SKM-1 treated with dmso at 0.1 percent for 144 hours (cell line): Measurements from ENCODE around the gene PSME4.

Experiments used
- DNase-seq: peaks from one replicate; lab custom pipeline; 2025; ENCODE audit not compliant: unreplicated experiment; lab: John Stamatoyannopoulos, UW

Gene PSME4, protein sequence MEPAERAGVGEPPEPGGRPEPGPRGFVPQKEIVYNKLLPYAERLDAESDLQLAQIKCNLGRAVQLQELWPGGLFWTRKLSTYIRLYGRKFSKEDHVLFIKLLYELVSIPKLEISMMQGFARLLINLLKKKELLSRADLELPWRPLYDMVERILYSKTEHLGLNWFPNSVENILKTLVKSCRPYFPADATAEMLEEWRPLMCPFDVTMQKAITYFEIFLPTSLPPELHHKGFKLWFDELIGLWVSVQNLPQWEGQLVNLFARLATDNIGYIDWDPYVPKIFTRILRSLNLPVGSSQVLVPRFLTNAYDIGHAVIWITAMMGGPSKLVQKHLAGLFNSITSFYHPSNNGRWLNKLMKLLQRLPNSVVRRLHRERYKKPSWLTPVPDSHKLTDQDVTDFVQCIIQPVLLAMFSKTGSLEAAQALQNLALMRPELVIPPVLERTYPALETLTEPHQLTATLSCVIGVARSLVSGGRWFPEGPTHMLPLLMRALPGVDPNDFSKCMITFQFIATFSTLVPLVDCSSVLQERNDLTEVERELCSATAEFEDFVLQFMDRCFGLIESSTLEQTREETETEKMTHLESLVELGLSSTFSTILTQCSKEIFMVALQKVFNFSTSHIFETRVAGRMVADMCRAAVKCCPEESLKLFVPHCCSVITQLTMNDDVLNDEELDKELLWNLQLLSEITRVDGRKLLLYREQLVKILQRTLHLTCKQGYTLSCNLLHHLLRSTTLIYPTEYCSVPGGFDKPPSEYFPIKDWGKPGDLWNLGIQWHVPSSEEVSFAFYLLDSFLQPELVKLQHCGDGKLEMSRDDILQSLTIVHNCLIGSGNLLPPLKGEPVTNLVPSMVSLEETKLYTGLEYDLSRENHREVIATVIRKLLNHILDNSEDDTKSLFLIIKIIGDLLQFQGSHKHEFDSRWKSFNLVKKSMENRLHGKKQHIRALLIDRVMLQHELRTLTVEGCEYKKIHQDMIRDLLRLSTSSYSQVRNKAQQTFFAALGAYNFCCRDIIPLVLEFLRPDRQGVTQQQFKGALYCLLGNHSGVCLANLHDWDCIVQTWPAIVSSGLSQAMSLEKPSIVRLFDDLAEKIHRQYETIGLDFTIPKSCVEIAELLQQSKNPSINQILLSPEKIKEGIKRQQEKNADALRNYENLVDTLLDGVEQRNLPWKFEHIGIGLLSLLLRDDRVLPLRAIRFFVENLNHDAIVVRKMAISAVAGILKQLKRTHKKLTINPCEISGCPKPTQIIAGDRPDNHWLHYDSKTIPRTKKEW (N-terminal part only)

DNA sequence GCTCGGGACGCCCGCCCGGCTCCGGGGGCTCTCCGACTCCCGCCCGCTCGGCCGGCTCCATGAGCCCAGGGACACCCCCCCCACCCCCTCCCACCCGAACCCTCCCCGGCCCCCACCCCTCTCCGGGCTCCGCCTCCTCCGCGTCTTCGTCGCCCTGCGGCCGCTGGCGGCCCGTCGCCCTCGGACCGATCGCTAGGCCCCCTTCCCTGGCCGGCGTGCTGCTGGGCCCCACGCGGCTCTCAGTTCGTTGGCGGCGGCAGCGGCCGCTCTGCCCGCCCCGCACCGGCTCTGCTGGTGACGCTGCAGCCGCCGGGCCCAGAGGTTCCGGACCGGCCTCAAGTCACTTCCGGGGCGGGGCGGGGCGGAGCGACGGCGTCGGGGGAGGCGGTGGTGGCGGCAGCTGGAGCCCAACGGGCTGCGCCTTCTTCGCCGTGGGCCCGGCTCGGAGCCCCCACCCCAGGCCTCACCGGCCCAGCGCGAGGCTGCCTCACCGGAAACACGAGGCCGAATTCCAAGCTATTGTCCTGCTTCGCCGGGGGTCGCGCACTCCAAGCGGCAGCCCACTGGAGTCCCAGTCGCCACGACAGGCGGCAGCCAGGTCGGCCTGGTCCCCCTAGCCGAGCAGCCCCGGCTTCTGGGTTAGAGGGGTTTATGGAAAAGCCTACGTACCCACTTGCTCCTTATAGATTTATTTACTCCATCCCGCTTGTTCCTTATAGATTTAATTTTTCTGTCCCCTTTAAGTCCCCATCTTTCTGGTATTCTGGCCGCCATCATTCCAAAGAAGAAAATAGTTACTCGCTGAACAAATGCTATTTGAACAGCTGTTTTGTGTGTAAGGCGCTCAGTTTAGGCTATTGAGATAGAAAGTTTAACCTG lies at the start of gene PSME4:
PSME4 (minus strand) TSS at position 270 of the 879 bp plus-strand sequence; CDS start at position 61, 209 bp downstream.
- peak; percentile 53 for DNase-seq

DNA sequence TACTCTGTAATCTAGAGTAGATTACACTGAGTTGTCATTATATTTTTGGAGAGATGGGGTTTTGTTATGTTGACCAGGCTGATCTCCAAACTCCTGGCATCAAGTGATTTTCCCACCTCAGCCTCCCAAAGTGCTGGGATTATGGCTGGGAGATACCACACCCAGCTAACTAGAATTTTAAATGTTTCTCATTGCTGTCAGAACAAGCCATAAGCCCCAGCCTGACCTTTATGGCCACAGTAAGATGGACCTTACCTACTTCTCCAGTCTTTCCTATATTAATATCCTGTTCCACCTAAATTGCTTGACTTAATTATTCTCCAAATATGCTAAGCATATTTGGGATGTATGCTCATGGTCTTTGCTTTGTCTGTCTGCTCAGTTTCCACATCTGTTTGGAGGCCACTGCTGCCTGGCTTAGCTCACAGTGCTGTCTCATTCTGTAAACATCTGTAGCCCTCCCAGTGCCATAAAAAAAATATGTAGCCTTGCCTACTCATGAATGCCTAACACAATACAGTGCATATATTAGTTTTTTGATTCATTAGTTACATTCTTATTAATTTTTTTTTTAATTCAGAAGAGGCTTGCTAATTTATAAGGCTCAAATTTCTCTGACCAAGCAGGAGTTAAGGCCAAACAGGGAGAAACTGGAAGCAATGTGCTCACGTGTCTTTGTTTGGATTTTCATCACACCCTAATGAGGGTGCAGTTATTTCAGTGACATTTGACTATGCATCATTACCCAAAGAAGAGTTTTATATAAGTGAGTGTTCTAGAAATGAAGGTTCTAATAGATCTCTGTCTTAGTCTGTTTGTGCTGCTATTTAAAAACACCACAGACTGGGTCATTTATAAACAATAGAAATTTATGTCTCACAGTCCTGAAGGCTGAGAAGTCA lies 45.3 kb upstream of the PSME4 start:
- no peak for DNase-seq

DNA sequence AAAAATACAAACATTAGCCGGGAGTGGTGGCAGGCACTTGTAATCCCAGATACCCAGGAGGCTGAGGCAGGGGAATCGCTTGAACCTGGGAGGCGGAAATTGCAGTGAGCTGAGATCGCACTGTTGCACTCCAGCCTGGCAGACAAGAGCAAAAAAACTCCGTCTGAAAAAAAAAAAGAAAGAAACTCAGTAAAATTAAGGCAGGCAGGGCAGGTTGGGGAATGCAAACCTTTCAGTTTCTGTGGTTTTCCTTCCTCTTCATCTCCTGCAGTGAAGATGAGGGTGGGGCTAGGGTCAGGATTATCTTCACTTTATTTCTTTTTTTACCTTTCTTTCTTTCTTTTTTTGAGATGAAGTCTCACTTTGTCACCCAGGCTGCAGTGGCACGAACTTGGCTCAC lies 43.2 kb upstream of the PSME4 start:
- DNase-seq: no peak

DNA sequence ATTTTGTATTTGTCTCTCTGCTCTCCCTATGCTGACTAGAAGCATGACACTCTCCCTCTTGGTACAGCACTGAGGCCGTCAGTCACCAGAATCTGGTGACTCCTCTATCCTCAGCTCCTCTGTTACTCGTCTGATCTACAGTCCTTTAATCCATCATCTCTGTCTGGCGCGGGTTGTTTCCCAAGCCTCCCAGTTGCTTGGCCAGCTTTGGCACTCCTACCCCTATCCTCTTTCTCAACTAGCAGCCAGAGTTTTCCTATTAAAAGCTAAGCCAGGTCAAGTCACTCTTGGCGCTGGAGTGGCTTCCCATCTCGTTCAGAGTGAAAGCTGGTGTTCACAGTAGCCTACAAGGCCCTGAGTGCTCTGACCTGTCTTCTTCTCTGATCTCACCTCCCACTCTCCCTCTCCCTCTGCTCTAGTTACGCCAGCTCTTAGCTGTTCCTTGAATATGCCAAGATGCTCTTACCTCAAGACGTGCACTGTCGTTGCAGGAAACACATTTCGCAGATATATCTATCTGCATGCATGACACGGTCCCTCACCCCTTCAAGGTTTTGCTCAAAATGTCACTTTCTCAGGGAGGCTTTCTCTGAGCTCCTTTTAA lies 41.8 kb upstream of the PSME4 start:
- DNase-seq: no peak

DNA sequence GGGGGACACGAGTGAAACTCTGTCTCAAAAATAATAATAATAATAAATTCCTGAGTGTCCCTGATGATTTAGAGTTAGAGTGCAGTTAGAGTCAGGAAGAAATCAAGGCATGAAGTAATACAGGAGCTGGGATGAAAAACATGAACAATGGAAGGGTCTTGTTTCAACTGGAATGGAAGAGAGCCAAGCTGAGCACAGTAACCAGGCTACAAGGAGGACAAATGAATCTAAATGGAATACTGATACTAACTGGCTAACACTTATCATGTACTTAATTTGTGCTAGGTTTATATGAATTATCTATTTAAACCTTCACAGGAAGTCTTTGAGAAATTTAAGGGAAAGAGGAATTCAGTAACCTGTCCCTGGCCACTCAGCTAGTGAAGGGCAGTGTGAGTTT lies 38.8 kb upstream of the PSME4 start:
- DNase-seq: no peak

DNA sequence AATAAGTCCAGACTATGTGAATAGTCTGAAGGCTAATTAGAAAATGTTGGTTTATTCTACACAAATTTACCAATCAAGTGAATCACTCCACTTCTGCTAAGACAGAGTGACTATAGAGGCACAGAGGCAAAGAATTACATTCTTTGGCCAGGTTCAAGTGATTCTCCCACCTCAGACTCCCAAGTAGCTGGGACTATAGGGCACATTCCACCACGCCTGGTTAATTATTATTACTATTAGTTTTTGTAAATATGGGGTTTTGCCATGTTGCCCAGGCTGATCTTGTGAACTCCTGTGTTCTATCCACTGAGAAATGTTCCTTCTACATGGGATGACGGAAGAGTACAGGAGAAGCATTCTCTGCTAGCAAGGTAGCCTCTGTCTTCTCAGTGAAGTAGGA lies 37.6 kb upstream of the PSME4 start:
- DNase-seq: no peak

DNA sequence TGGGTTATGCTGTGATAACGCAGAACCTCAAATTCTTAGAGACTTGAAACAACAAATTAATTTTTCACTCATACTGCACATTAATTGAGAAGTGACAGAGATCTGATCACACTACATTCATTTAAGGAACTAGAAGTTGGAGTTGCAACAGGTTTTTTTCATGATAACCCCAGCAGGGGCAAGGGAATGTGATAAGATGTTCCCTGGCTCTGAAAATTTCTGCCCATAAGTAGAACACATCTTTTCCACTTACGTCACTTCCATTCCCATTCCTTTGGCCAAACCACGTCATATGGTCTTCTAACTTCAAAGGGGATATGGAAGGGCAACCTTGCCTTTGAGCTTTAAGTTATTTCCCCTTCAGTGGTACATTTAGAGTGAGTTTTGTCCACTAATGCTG lies 29.7 kb upstream of the PSME4 start:
- no peak for DNase-seq

DNA sequence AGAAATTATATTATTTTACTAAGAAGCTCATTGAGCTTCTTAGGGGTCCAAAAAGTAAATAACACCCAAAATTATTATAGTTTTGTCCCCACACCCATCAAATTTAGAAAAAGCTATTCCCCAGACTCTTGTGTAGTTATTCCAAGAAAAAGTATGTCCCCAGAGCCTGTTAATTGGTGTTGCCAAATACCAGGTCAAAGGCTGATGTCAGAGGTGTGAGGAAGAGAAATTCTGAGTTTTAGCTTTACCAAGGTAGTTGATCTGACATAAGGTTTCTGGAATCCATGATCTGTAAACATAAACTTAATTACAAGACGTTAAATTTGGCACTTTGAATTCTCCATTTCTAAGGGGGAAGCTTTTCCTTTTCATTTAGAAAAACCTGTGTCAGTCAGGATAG lies 29.3 kb upstream of the PSME4 start:
- no peak for DNase-seq

DNA sequence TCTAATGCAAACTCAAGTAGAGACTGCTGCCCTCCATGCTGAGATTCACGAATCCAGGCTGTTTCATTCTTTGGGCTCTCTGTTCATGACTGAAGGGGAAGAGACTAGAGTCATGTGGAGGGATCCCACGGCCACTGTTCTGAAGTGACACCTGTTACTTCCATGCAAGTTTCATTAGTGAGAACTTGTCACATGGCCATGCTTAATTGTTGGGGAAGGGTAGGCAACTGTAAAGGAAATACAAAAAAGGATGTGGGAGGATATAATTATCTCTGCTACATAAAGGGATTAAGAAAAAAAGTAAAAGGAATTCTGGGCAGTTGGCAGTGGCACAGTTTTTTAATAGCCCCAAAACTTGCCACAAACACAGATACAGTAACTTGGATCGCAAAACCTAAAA lies 28.0 kb upstream of the PSME4 start:
- no peak for DNase-seq

DNA sequence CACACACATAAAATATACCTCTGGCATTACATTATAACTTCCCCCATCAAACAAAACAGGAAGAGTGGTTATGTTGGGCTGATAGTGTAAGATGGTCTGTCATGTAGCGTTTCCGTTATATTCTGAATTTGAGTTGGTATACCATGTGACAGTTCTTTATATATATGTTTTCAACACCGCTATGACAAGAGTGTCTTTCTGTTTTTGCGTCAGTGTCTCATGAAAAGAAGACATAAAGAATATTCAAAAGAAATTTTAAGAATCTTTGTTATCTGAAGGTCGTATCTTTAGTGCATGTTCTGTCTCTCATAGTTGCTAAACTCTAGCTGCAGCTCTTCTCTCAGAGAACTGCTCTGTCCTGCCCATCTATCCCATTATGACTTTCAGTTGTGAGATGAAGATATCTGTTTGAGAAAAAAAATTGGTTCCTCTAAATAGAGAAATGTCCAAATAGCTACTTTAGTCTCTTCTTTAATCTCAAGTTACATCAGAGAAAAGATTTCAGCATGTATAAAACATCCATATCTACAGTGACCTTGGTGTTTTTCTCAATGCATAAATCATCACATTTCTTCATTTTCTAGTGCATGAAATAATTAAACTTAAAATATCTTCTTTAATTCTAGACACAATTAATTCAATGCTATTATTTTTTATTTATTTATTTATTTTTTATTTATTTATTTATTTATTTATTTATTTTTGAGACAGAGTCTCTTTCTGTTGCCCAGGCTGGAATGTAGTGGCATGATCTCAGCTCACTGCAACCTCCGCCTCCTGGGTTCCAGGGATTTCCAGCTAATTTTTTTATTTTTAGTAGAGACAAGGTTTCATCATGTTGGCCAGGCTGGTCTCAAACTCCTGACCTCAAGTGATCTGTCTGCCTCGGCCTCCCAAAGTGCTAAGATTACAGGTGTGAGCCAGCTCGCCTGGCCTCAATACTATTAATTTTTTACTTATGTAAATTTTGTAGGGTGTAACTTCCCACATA lies 24.3 kb upstream of the PSME4 start:
- DNase-seq: no peak

DNA sequence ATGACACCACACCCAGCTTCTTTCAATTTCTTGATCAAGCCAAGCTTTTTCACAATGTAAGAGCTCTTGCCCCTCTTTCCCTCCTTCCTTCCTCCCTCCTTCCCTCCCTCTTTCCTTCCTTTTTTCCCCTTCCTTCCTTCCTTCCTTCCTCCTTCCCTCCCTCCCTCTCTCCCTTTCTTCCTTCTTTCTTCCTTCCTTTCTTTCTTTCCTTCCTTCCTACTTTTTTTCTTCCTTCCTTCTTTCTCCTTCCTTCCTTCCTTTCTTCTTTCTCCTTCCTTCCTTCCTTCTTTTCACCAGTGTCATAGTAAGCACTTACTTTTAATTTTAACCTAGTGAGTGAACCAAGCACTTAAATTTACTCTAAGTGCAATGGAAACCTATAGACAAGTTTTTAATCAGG lies 21.2 kb upstream of the PSME4 start:
- no peak for DNase-seq

DNA sequence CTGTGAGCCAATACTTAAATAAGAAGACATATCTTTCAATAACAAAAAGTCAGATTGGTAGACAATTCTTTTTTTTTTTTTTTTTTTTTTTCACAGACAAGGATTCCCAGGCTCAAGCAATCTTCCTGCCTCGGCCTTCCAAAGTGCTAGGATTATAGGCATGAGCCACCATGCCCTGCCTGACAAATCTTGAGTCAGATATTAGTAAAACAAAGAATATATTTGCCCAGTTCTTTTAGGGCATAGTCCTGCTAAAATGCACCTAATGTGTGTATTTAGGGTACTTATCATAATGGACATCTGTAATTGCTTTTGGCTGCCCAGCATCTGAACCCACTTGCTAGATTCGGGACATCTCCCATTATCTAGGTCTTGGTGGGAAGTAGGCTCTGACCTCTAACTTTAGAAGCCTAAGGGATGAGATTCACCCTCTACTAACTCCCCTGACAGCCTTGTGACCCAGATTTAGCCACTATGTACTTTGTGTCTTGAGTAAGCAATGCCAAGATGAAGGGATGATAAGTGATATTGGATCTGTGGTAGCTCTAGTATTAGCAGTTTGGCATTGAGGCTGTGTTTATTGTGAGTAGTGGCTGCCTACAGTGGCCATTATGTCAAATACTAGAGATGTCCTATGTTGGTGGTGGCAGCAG lies 18.5 kb upstream of the PSME4 start:
- DNase-seq: no peak

DNA sequence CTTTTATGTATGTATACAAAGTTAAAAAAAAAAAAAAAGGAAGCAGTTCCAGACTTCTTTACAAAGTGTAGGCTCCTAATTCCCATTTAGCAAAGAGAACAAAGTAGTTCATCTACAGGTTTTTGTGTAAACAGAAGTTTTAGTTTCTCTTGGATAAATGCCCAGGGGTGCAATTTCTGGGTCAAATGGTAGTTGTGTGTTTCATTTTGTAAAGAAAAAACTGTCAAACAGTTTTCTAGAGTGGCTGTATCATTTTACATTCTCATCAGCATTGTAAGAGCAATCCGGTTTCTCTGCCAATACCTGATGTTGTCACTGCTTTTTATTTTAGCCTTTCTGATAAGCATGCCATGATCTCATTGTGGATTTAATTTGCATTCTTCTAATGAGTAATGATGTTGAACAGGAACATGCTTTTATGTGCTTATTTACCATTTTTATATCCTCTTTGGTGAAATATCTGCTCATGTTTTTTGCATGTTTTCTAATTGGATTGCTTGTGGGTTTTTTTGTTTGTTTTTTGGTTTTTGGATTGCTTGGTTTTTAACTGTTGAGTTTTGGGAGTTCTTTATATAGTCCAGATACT lies 16.6 kb upstream of the PSME4 start:
- no peak for DNase-seq

DNA sequence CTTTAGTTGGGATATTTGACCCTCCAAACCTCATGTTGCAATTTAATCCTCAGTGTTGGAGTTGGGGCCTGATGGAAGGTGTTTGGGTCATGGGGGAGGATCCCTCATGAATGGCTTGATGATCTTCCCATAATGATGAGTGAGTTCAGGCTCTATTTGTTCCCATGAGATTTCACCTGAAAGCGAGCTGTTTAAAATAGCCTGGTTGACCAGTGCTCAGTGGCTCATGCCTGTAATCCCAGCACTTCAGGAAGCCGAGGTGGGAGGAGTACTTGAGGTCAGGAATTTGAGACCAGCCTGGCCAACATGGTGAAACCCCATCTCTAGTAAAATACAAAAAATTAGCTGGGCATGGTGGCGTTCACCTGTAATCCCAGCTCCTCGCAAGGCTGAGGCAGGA lies 14.9 kb upstream of the PSME4 start:
- no peak for DNase-seq

DNA sequence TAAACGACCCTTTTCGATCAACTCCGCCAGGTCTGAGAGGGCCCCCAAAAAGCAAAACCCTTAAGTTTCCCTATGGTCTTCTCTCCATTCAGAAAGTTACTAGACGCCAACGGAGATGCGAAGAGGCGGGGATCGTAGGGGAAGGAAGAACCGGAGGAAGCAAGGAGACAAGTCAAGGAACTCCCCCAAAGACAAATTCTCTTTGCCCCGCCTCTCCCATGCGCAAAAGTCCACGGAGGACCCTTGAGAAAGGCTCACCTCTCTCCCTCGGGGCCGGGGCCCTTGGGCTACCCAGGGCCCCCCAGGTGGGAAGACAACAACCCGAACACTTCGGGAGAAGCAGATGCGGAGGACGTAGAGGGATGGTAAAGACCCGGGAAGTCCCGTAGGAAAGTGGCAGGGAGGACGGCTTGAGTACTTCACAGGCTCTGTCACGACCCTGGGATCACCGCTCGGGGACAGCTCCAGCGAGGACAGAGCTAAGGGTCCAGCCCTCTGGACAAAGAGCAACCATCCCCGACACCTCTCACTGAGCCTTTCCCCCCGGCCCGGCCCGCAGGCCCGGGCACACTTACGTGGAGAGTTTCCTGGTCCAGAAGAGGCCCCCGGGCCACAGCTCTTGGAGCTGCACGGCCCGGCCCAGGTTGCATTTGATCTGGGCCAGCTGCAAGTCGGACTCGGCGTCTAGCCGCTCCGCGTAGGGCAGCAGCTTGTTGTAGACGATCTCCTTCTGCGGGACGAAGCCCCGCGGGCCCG lies 647 bp downstream of the PSME4 start:
- DNase-seq: no peak

DNA sequence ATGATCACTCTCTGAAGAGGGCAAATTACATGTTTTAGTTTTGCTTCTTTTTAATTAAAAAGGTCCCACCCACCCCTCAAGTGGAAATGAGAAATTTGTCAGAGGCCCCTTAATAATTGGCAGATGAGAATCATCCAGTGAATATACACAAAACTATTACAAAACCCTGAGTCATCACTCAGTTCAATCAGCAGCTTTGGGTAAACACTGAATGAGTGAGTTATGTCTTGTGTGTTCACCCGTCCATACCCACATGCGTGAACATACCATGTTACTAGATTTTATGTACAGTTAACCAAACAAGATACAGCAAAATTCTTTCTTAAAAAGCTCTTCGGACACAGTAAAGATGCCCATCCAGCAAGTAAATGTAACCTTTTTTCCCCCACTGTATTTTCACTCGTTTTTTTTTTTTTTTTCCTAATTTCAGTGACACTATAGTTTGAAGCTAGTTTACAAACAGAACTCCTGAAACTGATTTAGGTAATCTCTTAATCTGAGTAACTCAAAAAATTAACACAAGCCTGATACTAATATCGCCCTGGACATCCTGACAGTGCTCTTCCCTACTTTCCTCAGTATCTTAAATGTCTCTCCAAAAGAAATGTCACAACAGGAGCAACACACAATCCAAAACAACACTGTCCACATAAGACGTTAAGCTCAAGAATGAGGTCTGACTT lies 1.4 kb downstream of the PSME4 start:
- DNase-seq: no peak
